Measurements from ENCODE around the gene WDR45B.

GRCh38 chr17:82650723-82651122 lies 2.5 kb upstream of the WDR45B start:
- TF ChIP-seq CTCF (IDR thresholded peaks at IDR 0.05; ENCODE audit: insufficient read depth, low read length, poor library complexity, severe bottlenecking), result no peak
- TF ChIP-seq EZH2phosphoT487 (conservative IDR thresholded peaks at IDR 0.05; ENCODE audit: low read length), result no peak

Measured in SU-DHL-6 (cell line).